GF-D8 (cell line): ENCODE data around the gene PHC2.

Source experiments
- DNase-seq: peaks from one replicate; lab custom pipeline; 2025; lab: John Stamatoyannopoulos, UW

The PHC2 gene

DNA sequence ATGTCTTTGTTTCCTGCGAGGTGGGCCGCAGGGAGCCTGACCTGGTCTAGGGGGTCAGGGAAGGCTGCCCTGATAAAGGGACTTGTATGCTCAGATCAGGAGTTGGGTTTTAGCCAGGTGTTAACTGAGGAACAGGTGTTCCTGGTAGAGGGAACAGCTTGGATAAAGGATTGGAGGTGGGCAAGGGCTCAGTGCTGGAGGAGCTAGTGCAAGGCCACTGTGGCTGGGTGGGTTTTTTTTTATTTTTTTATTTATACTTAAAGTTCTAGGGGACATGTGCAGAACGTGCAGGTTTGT, 141.1 kb downstream of the PHC2 start:
- DNase-seq, result no peak

DNA sequence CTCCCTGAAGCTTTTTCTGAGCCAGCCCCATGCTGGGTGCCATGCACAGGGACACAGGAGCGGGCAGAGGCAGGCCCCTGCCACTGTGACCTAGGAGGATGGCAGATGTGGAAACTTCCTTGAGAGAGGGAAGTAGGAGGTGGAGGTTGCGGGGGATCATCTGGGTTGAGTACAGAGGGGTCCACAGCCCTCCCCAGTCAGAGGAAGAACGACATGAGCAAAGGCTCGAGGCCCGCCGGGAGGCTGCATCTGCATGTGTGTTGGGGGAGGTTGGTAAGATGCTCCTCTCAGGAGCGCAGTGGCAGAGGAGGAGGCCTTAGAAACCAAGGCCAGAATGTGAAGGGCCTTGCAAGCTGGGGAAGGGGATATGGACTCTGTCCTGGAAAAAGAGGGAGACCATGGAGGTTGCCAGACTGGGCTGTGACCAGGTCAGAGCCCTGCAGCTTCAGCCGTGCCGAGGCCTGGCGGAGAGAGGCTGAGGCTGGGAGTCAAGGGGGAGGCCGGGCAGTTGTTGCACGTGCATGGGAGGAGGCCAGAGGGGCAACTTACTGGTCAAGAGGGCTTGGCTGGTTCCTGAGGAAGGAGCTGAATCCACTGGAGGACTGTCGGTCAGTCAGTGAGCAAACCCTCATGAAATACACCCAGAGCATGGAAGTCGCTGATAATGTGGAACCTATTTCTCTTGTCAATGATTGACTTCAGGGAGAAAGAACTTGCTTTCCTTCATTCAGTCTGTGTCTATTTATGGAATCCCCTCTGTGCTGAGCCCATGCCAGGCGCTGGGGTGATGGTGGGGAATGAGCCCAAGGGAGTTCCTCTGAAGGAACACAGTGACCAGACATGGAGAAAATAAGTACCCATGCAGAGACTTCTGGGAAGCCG, 141.7 kb downstream of the PHC2 start:
- no peak for DNase-seq

DNA sequence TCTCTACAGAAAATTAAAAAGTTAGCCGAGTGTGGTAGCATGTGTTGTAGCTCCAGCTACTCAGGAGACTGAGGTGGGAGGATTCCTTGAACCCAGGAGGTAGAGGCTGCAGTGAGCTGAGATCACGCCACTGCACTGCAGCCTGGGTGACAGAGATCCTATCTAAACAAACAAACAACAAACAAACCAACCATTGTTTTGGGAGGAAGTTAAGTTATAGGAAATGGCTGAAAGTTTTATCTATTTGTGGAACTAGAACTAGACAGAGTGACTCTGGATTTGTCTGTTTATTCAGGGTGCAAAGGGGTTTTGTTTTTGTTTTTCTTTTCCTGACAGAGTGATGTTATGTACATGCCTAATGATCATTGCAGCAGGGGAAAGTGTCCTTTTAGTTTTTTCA, 143.6 kb downstream of the PHC2 start:
- no peak for DNase-seq

DNA sequence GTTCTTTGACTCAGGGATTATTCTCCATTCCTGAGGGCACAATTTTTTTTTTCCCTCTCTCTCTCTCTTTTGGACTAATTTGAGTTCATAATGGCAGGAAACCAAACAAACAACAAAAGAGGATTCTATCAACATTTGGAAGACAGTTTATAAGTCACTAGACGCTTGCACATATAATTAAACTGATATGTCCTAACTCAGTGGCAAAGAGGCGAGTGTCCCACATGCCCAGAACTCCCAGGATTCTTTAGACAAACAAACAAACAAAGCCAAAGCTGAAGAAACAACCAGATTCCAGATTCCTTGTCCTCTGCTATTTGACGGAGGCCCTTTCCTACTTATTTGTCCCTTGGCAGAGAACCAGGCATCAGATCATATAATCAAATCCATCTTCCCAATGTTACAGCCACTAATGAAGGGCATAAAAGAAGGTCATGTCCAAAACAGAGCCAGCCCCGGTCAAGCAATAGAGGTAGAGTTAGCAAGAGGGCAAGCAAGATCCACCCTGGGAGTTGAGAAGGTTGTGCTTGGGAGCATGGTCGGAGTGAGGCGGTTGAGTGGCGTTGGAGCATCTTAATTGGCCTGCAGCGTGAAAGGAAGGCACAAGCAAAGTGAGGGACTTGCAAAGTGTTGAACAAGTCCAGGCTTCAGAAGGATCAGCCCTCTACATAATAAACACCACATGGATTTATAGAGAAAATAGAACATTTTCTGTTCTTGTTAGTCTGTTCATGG, 144.3 kb downstream of the PHC2 start:
- no peak for DNase-seq

DNA sequence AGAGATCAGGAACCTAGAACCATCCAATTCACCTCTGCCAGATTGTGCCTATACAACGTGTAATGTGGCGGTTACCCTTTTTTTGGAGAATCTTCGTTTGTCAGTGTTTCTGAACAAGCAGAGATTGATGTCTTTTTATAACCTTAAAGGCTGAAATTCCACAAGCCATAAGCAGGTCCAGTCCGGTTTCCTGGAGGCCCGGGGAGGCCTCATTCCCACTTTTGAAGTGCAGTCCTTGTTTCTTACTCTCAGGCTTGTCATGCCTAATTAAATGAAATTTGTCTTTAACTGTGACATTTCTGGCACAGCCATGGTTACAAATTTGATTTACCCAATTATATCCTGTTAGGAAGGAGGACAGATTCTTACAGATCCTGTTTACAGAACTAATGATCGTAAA, 146.8 kb downstream of the PHC2 start:
- DNase-seq, result no peak

DNA sequence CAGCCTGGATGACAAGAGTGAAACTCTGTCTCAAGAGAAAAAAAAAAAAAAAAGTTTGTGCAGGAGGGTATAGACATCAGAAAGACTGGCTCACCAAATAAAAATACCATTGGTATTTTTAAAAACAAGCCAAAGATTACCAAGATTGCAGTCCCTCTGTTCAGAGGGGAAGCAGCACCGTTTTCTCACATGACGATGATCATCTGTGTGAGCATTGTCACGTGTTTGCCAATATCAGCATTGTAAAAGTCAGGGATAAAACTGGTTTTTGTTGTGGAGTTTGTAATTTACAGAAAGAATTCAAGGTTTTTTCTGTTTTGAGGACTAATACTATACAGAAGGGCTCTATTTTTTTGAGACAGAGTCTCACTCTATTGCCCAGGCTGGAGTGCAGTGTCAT, 148.1 kb downstream of the PHC2 start:
- DNase-seq, result no peak

DNA sequence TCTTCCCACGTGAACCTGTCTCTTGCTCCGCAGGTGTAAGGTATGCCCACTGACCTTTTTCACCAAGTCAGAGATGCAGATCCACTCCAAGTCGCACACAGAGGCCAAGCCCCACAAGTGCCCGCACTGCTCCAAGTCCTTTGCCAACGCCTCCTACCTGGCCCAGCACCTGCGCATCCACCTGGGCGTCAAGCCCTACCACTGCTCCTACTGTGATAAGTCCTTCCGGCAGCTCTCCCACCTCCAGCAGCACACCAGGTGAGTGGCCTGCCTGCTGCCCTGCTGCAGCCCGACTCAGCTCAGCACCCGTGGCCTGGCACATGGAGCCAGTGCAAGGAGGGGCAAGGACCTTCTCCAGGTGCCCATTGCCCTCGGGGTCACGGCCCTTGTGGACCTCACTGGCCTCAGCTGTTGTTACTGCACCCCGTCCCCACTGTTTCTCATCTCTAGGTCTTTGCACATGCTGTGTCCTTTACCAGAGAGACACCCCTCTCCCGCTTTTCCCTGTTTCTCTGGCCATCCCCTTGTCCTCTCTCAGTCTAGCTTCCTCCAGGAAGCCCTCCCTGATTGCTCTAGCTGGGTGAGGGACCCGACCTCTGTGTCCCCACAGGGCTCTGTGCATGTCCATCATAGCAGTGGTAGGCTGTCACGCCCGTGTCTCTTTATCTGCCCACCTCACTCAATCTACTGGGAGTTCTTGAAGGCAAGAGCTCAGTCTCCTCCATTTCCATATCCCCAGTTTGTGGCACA, 149.2 kb downstream of the PHC2 start:
- DNase-seq, result no peak

DNA sequence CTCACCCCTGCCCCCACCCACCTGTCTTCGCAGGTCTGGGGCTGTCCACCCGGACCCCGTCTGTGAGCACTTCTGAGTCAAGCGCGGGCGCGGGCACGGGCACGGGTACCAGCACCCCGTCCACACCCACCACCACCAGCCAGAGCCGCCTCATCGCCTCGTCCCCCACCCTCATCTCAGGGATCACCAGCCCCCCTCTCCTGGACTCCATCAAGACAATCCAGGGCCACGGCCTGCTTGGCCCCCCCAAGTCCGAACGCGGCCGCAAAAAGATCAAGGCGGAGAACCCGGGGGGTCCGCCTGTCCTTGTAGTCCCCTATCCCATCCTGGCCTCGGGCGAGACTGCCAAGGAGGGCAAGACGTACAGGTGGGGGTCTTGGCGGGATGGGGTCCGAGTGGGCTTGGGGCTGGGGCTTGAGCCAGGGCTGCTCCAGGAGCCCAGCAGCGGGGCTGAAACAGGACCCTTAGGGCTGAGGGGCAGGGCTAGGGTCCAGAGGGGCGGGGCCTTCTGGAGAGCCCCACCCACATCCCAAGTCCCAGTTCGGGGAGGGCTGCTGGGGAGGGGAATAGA, 150.7 kb downstream of the PHC2 start:
- no peak for DNase-seq

DNA sequence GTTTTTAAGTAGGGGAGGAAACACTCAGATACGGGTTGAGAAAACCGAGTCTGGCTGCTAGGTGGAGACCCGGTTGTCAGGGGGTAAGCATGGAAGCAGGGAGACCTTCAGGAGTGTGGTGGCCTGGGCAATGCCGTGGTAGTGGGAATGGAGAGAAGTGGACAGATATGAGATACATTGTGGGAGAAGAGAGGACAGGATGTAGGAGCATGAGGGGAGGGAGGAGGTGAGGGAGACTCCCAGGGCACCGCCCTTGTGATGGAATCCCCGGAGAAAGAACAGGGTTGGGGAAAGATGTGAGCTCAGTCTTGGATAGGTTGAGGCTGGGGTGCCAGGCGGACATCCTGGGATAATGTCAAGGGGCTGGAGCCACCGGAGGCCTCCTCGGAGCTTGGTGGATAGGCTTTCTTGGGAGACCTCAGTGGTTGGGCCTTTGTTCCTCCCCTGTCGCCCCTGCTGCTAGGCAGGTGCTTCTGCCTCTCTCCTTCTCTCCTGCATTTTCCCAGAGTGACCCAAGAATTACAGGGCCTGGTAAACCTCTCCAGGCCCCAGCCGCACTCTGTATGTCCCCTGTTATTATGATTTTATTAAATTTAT, 153.3 kb downstream of the PHC2 start:
- DNase-seq, result no peak

DNA sequence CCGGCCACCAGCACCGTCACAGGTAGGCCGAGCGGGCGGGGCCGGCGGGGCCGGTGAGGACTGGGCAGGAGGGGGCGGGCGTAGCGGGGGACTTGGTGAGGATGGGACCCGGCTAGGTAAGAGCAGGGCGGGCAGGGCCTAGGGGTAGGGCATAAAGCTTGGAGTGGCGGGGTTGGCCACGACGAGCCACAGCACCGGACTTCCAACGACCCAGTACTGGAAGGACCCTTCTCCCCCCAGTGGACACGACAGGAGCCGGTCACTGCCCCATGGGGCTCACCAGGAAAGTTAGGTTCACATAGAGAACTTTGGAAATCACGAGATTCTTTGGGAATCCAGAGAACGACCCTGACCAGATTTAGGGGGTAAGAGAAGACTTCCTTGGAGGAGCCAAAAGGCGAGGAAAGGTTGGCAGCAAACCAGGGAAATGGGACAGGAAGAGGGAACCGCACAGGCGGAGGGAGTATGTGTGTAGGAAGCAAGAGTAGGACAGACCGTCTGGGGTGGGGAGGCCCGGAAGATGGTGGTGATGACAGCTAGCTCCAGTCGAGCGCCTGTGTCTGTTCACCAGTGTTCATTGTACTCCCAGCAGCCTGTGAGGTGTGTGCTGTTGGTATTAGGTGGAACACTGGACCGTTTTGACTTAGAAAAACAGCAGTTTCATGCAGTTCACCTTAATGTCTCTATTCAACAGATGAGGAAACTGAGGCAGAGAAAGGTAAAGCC, 154.2 kb downstream of the PHC2 start:
- no peak for DNase-seq

DNA sequence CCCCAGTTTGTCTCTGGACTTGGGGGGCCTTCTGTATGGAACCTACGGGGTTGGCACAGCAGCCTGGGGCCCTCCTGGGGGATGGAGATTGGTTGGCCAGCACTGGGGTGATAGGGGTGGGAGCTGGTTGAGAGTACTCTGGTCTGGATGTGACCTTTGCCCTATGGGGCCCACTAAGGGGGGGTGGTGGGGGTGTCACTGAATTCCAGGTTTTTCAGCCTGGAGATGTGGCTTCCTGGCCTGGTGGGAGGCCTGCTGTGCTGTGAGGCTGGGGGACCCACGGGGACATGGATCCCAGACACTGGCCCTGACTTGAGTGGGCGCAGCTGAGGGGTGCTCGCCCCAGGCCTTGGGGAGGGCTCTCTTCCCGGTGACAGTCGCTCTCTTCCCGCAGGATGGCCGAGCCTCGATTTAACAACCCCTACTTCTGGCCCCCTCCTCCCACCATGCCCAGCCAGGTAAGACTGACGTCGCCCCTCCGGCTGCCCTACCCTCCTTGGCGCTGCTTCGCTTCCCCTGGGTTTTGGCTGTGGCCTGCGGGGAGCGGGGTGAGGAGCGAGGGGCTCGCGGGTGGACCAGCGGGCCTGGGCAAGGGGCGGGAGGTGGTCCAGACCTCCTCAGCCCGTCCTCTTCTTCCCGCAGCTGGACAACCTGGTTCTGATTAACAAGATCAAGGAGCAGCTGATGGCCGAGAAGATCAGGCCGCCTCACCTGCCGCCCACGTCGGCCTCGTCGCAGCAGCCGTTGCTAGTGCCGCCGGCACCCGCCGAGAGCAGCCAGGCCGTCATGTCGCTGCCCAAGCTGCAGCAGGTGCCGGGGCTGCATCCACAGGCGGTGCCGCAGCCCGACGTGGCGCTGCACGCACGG, 155.0 kb downstream of the PHC2 start:
- DNase-seq, result no peak

DNA sequence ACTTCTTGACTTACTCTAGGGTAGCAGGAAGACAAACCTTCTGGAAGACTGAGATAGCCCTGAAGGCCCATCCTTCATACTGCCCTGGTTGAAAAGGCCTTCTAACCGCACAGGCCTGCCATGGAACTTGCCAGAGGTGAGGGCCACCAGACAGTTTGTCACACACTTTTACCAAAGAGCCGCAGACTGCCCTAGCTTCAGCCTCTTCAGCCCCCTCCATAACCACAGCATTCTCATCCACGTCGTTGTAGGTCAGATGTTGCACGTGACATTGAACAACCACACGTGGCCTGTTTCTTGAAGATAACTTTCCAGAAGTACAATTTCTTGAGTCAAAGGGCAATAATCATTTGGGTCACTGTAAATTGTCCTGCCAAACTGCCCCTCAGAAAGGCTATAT, 155.7 kb downstream of the PHC2 start:
- no peak for DNase-seq

DNA sequence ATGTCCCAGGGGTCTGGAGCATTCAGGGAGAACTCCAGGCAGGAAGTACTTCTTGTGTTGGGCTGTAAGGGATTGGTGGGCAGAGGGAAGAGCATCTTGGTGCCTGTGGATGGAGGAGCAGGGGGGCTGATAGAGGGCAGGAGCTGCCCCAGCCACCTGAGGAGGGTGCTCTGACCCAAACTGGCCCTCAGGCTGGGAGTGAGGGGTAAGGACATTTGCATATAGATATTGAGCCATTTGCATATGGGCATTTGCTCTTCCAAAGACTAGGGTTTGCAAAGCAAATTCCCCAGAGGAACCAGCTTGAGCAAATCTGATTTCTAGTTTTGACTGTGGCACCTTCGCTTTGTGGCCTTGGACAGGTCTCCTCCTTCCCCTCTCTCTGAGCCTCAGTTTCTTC, 156.4 kb downstream of the PHC2 start:
- DNase-seq, result no peak

DNA sequence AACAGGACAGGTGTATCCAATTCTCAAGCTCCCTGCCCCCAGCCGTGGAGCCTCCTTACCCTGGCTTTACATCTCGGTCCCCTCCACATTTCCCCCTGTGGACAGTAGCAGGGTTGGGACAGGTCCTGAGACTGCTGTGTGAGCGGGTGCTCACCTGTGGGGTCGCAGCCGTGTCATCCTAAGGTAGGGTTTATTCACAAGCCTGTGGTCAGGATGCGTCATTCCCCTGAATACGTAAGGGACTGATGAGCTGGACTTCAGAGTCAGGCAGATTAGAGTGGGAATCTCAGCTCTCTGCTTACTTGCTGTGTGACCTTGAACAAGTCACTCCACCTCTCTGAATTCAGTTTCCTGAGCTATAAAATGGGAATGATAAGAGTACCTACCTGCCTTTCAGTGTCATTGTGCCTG, 156.9 kb downstream of the PHC2 start:
- no peak for DNase-seq
